Neural crest cell (in vitro differentiated cells): ENCODE measurements around the gene COL16A1. TPM values are rescaled to one million over a fixed set of nuclear protein-coding genes. Genes with fewer than 3 reads are reported as not detected.

Experiments used
- DNase-seq: peaks from one replicate; pipeline ENCODE4 v3.0.0; 2021; ENCODE audit warnings: low read depth, mixed read lengths, low spot score
- H3K27ac Mint-ChIP-seq: one replicate; pipeline ENCODE4 v1.8.0; 2021; ENCODE audit warnings: mild to moderate bottlenecking, mixed read lengths; ENCODE audit not compliant: unreplicated experiment
- H3K27me3 Mint-ChIP-seq: 2 replicates; pipeline ENCODE4 v1.8.0; 2021; ENCODE audit warnings: low read depth, mild to moderate bottlenecking, mixed read lengths
- H3K36me3 Mint-ChIP-seq: 2 replicates; pipeline ENCODE4 v1.8.0; 2021; ENCODE audit warnings: low read depth, mild to moderate bottlenecking, mixed read lengths
- H3K4me1 Mint-ChIP-seq: 2 replicates; pipeline ENCODE4 v1.8.0; 2021; ENCODE audit warnings: mixed read lengths
- H3K4me3 Mint-ChIP-seq: one replicate; pipeline ENCODE4 v1.8.0; 2021; ENCODE audit warnings: mild to moderate bottlenecking, mixed read lengths
- H3K9me3 Mint-ChIP-seq: 2 replicates; pipeline ENCODE4 v1.8.0; 2021; ENCODE audit warnings: mixed read lengths
- total RNA-seq: library from RNA; stranded (reverse); gene quantifications from 2 replicates; pipeline ENCODE4 v1.2.1, GENCODE V29; 2021
- TF ChIP-seq, protein P1 (sequence below): fragments of 200-600 bp; sonication (generic); conservative IDR thresholded peaks from 2 replicates; pipeline ENCODE4 v1.5.0; 2021; ENCODE audit warnings: antibody characterized with exemption, mild to moderate bottlenecking

COL16A1 gene
- total RNA-seq, 1 donor from 2014 or later: 0.72 TPM

DNA sequence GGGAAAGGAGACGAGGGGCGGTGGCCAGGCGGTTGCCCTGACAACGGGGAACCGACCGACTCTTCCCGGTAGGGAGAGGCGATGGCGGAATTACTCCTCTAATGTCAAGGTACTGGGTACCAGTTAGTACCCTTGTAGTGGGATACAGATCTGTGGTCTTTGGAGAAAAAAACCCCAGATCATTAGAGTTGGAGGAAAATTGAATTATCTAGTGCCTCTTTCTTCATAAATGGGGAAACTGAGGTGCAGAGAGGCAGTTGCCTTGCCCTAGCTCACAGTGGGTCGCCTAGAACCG lies 58.6 kb downstream of the COL16A1 start:
- Mint-ChIP-seq H3K36me3 (no peaks in the 10 kb centered on the region), H3K27me3 (peaks cover 2% of the 10 kb centered on the region), H3K27ac (peak overlapping the region; percentile 100), H3K4me3 (peak overlapping the region; percentile 99), H3K4me1 (peaks cover 26% of the 10 kb centered on the region), H3K9me3 (no peaks in the 10 kb centered on the region)
- TF ChIP-seq, protein P1, sequence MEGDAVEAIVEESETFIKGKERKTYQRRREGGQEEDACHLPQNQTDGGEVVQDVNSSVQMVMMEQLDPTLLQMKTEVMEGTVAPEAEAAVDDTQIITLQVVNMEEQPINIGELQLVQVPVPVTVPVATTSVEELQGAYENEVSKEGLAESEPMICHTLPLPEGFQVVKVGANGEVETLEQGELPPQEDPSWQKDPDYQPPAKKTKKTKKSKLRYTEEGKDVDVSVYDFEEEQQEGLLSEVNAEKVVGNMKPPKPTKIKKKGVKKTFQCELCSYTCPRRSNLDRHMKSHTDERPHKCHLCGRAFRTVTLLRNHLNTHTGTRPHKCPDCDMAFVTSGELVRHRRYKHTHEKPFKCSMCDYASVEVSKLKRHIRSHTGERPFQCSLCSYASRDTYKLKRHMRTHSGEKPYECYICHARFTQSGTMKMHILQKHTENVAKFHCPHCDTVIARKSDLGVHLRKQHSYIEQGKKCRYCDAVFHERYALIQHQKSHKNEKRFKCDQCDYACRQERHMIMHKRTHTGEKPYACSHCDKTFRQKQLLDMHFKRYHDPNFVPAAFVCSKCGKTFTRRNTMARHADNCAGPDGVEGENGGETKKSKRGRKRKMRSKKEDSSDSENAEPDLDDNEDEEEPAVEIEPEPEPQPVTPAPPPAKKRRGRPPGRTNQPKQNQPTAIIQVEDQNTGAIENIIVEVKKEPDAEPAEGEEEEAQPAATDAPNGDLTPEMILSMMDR: no peak
- DNase-seq: no peak

DNA sequence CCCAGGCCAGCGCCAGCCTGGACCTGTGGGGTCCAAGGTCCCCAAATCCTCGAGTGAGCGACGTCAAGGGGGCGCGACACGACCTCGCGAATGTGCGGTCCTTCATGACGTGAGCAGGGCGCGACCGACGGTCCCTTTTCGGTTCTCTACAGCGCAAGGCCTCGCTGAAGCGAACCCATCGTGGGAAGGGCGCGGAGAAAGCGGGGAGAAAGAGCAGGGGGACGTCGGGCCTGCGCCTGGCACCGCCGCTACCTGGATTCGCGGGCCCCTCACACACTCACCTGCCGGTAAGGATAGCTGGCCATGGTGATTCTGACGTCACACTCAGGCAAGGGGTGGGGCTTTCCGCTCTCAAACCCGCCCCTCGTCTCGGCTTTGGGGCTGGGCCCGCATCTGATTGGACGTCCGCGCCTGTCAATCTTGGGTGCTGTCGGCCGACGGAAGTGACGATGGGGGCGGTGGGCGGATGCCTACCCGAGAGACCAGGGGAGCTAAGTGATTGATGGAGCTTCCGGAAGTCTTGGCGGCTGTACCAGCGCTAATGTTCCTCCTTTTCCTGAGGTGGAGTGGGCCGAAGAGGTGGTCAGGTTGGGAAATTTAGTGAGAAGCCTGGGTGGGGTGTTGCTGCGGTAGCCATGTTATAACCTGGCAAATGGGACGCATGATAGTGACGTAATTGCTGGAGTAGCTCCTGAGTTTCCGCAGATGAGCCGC lies 59.1 kb downstream of the COL16A1 start, which contains the start of gene PEF1:
TSS of gene PEF1 (minus strand) at position 317 of the 714 bp plus-strand sequence. CDS start at position 305, 12 bp downstream.
- Mint-ChIP-seq H3K4me3 (peak within 1 kb of the TSS; percentile 99), H3K36me3 (no peaks in the 10 kb centered on the region), H3K27me3 (no peaks in the 10 kb centered on the region), H3K9me3 (no peaks in the 10 kb centered on the region), H3K27ac (peak within 1 kb of the TSS; percentile 100), H3K4me1 (peaks cover 26% of the 10 kb centered on the region)
- TF ChIP-seq, protein P1: no peak
- peak; percentile 98 for DNase-seq

- H3K4me3 Mint-ChIP-seq: peak overlapping the region; percentile 99
- H3K27ac Mint-ChIP-seq: peak overlapping the region; percentile 100
- H3K27me3 Mint-ChIP-seq: no peaks in the 10 kb centered on the region
- no peaks in the 10 kb centered on the region for H3K36me3 Mint-ChIP-seq
- no peaks in the 10 kb centered on the region for H3K9me3 Mint-ChIP-seq
- no peak for DNase-seq
- H3K4me1 Mint-ChIP-seq: peaks cover 26% of the 10 kb centered on the region
- TF ChIP-seq, protein P1: no peak
Measured at GRCh38 chr1:31643976-31644559, 59.7 kb downstream of the COL16A1 start.

- DNase-seq: no peak
- Mint-ChIP-seq H3K9me3 (no peaks in the 10 kb centered on the region), H3K4me3 (peak overlapping the region; percentile 99), H3K4me1 (peaks cover 26% of the 10 kb centered on the region), H3K36me3 (no peaks in the 10 kb centered on the region), H3K27ac (no peak overlapping the region), H3K27me3 (no peaks in the 10 kb centered on the region)
- TF ChIP-seq, protein P1: no peak
Measured at GRCh38 chr1:31642897-31643296, 60.9 kb downstream of the COL16A1 start.

- TF ChIP-seq, protein P1: no peak
- H3K9me3 Mint-ChIP-seq: no peaks in the 10 kb centered on the region
- no peaks in the 10 kb centered on the region for H3K36me3 Mint-ChIP-seq
- peak overlapping the region; percentile 28 for H3K4me3 Mint-ChIP-seq
- H3K27ac Mint-ChIP-seq: no peak overlapping the region
- DNase-seq: no peak
- H3K4me1 Mint-ChIP-seq: peaks cover 26% of the 10 kb centered on the region
- no peaks in the 10 kb centered on the region for H3K27me3 Mint-ChIP-seq
Measured at GRCh38 chr1:31642366-31642765, 61.5 kb downstream of the COL16A1 start.
